Measurements from ENCODE around the gene VEPH1. TPM values are rescaled to one million over a fixed set of nuclear protein-coding genes. Genes with fewer than 3 reads are reported as not detected.

VEPH1 gene
- total RNA-seq, 1 experiment from 2014 or later, result 0.51 TPM

DNA sequence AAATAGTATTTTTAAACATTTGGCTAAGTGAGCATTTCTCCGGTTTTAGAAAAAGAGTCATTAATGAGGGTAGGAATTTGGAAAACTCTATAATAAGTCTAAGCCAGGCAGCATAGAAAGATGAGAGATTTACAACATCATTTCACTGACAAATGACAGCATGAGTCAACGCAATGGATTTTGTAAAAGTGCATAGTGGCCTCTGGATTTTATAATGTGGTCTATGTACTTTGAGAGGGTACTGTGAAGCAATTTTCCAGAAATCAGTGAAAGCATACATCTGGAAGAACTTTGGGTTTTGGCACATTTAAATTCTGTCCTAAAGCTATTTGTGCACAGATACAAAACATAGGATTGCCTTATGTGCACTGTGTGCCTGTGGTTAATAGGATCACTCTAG lies 212.4 kb downstream of the VEPH1 start:
- H3K9me3 ChIP-seq (ENCODE audit: control insufficient read depth, insufficient read depth, low read depth, low read length), result no peaks in the 10 kb centered on the region
- CTCF ChIA-PET, result no interaction called here
- 0 out of 2 replicates have a peak, but pooled peaks cover 3% of the 10 kb centered on the region for H3K27me3 ChIP-seq (ENCODE audit: control insufficient read depth, insufficient read depth, low read length)
- TF ChIP-seq POLR2AphosphoS5 (IDR thresholded peaks at IDR 0.05; ENCODE audit: low read depth, low read length), result no peak
- TF ChIP-seq, protein P1, sequence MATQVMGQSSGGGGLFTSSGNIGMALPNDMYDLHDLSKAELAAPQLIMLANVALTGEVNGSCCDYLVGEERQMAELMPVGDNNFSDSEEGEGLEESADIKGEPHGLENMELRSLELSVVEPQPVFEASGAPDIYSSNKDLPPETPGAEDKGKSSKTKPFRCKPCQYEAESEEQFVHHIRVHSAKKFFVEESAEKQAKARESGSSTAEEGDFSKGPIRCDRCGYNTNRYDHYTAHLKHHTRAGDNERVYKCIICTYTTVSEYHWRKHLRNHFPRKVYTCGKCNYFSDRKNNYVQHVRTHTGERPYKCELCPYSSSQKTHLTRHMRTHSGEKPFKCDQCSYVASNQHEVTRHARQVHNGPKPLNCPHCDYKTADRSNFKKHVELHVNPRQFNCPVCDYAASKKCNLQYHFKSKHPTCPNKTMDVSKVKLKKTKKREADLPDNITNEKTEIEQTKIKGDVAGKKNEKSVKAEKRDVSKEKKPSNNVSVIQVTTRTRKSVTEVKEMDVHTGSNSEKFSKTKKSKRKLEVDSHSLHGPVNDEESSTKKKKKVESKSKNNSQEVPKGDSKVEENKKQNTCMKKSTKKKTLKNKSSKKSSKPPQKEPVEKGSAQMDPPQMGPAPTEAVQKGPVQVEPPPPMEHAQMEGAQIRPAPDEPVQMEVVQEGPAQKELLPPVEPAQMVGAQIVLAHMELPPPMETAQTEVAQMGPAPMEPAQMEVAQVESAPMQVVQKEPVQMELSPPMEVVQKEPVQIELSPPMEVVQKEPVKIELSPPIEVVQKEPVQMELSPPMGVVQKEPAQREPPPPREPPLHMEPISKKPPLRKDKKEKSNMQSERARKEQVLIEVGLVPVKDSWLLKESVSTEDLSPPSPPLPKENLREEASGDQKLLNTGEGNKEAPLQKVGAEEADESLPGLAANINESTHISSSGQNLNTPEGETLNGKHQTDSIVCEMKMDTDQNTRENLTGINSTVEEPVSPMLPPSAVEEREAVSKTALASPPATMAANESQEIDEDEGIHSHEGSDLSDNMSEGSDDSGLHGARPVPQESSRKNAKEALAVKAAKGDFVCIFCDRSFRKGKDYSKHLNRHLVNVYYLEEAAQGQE (IDR thresholded peaks at IDR 0.05; ENCODE audit: insufficient read depth in 1 of 2, low read depth in 2 of 2, low read length in 1 of 2), result no peak
- TF ChIP-seq SIN3A (IDR thresholded peaks at IDR 0.05; ENCODE audit: borderline replicate concordance, insufficient read depth, low read depth, low read length), result no peak
- no peaks in the 10 kb centered on the region for H3K4me1 ChIP-seq (ENCODE audit: control insufficient read depth, insufficient read depth, low read length)
- DNase-seq (ENCODE audit: low read depth, low spot score) (no peak), ATAC-seq (no peak)
- no peak overlapping the region for H3K4me3 ChIP-seq (ENCODE audit: low read depth in 2 of 2, low read length in 2 of 2)
- no peaks in the 10 kb centered on the region for H3K36me3 ChIP-seq (ENCODE audit: control insufficient read depth, insufficient read depth, low read length)
- intact Hi-C loops (cut with micrococcal nuclease; ENCODE audit: unreplicated experiment), result no loop called here
- no TSS peak for BruUV-seq (replicated peaks)
- no peak overlapping the region for H3K27ac ChIP-seq (ENCODE audit: low read length)
- POLR2A ChIA-PET, result no interaction called here
- in situ Hi-C loops (cut with HindIII; ENCODE audit: low pct_unique_long_range_greater_than_20kb, low sequenced_read_pairs), result no loop called here

GRCh38 chr3:157285966-157286365 lies 217.2 kb downstream of the VEPH1 start:
- CTCF ChIA-PET, result no interaction called here
- no TSS peak for BruUV-seq (replicated peaks)
- in situ Hi-C loops (cut with HindIII; ENCODE audit: low pct_unique_long_range_greater_than_20kb, low sequenced_read_pairs), result no loop called here
- POLR2A ChIA-PET, result no interaction called here
- TF ChIP-seq POLR2AphosphoS5 (IDR thresholded peaks at IDR 0.05; ENCODE audit: low read depth, low read length) (no peak), TCF7L2 (IDR thresholded peaks at IDR 0.05; ENCODE audit: low read depth, low read length) (no peak), SIN3A (IDR thresholded peaks at IDR 0.05; ENCODE audit: borderline replicate concordance, insufficient read depth, low read depth, low read length) (no peak)
- TF ChIP-seq, protein P2, sequence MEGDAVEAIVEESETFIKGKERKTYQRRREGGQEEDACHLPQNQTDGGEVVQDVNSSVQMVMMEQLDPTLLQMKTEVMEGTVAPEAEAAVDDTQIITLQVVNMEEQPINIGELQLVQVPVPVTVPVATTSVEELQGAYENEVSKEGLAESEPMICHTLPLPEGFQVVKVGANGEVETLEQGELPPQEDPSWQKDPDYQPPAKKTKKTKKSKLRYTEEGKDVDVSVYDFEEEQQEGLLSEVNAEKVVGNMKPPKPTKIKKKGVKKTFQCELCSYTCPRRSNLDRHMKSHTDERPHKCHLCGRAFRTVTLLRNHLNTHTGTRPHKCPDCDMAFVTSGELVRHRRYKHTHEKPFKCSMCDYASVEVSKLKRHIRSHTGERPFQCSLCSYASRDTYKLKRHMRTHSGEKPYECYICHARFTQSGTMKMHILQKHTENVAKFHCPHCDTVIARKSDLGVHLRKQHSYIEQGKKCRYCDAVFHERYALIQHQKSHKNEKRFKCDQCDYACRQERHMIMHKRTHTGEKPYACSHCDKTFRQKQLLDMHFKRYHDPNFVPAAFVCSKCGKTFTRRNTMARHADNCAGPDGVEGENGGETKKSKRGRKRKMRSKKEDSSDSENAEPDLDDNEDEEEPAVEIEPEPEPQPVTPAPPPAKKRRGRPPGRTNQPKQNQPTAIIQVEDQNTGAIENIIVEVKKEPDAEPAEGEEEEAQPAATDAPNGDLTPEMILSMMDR (IDR thresholded peaks at IDR 0.05), result no peak
- TF ChIP-seq, protein P1 (IDR thresholded peaks at IDR 0.05; ENCODE audit: insufficient read depth in 1 of 2, low read depth in 2 of 2, low read length in 1 of 2), result no peak
- no peak for DNase-seq (ENCODE audit: low read depth, low spot score)
- intact Hi-C loops (cut with micrococcal nuclease; ENCODE audit: unreplicated experiment), result no loop called here
- Histone ChIP-seq H3K27me3 (ENCODE audit: control insufficient read depth, insufficient read depth, low read length) (no peaks in the 10 kb centered on the region), H3K4me3 (ENCODE audit: low read depth in 2 of 2, low read length in 2 of 2) (no peak overlapping the region), H3K9me3 (ENCODE audit: control insufficient read depth, insufficient read depth, low read depth, low read length) (no peaks in the 10 kb centered on the region), H3K36me3 (ENCODE audit: control insufficient read depth, insufficient read depth, low read length) (no peaks in the 10 kb centered on the region), H3K27ac (ENCODE audit: low read length) (no peak overlapping the region), H3K4me1 (ENCODE audit: control insufficient read depth, insufficient read depth, low read length) (no peaks in the 10 kb centered on the region)
- no peak for ATAC-seq
